NCI-H345 (cell line): ENCODE measurements around the gene ZFAND2A.
A peak's percentile ranks its signal among the peaks of the same experiment; 100 is the strongest.
"Not testable (repeated sequence)": the region's sequence is repeated elsewhere in the genome, so short reads cannot be mapped to it uniquely, and the experiment has no call there.

Source experiments
- DNase-seq: peaks from one replicate; lab custom pipeline; 2025; lab: John Stamatoyannopoulos, UW

Gene ZFAND2A

DNA sequence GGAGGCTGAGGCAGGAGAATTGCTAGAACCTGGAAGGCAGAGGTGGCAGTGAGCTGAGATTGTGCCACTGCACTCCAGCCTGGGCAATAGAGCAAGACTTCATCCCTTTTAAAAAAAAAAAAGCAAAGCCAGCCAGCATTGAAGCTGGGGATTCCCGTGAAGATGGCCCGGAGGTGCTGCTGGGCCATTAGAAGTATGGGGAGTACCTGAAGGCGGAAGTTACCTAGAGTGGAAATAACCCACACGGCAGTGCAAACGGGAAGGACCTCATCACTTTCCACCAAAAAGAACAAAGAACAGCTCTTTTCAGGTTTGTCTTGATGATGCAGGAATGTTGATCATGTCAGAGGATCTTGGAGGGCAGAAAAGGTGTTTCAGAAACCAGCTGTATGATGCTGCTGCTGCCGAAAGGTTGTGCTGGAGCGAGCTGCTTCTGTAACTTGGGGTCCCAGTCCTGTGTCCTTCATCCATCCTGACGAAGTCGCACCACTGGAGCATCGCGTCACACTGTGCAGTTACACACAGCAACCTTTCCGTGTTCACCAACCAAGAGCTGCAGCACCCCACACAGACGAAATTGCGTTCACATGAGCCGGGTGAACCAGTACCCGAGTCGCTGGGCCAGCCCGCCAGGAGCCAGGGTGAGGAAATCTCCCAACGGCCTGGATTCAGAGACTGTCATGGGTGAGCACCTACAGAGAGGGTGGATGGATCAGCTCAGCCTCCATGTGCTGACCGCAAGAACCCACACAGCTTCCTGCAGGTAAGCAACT lies 8.2 kb downstream of the ZFAND2A start:
- no peak for DNase-seq

GRCh38 chr7:1151156-1151555 lies 8.8 kb downstream of the ZFAND2A start:
- DNase-seq = no peak

DNA sequence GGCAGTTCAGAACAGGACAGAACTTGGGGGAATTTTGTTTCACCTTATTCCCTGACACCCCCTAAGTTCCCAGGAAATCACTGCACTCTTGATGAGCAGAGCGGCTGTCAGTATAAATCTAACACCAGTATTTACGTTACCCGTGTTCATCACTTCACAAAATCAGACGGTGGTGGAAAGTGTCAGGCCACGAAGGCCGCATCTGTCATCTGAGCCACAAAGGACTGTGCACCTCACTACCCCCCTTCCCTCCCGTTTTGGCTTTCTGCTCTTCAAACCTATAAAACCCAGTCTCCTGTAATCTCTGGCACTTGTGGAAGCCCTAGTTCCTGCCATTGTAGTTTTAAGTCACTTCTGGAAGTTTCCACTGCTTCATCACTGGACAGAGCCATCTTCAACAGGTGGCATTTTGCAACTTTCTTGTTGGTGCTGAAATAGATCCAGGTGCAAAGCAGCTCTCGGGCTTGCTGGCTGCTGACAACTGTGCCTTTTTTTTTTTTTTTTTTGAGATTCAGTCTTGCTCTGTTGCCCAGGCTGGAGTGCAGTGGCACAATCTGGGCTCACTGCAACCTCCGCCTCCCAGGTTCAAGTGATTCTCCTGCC lies 9.5 kb downstream of the ZFAND2A start:
- DNase-seq = no peak

DNA sequence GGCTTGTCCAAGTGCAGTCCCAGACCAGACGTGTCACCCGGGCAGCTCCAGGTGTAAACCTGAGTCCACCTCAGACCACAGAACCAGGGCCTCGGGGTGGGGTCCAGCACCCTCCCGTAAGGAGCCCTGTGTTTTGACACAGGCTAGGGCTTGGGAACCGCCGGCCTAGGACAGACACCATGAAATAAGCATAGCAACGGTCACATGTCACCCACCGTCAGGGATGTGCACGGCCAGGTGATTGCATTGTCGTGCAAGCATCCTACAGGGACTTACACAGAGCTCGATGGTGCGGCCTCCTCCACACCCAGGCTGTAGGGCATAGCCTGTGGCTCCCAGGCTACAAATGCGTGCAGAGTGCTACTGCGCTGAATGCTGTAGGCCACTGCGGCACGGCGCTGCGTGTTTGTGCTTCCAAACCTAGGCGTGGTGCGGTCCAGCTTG lies 10.6 kb downstream of the ZFAND2A start:
- DNase-seq = no peak

DNA sequence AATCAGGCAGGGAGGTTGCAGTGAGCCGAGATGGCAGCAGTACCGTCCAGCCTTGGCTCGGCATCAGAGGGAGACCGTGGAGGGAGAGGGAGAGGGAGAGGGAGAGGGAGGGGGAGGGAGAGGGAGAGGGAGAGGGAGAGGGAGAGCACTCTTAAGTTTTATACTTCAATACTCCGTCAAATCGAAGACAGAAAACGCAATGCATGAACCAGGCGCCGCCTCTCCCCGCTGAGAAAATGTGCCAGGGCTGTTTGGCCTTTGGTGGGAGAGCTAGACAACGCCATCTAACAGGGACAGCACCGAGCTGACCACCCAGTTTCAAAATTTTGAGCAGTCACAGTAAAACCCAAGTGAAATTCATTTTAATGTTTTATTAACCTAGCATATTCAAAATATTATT lies 12.1 kb downstream of the ZFAND2A start:
- DNase-seq = not testable (repeated sequence)

GRCh38 chr7:1144269-1144771 lies 15.7 kb downstream of the ZFAND2A start:
- no peak for DNase-seq

DNA sequence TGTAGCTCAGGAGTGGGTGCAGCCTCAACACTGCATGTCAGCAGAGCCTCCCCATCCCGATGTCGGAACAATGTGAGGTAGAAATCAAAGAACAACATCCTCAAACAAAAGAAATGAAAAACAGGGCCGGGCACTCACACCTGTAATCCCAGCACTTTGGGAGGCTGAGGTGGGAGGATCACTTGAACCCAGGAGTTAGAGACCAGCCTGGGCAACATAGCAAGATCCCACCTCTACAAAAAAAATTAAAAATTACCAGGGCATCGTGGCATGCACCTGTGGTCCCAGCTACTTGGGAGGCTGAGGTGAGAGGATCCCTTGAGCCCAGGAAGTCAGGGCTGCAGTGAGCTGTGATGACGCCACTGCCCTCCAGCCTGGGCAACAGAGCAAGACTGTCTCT lies 17.0 kb downstream of the ZFAND2A start:
- DNase-seq = not testable (repeated sequence)

GRCh38 chr7:1142051-1142635 lies 17.9 kb downstream of the ZFAND2A start:
- no peak for DNase-seq

- no peak for DNase-seq
Observed at GRCh38 chr7:1141651-1142050, 18.3 kb downstream of the ZFAND2A start.

GRCh38 chr7:1140476-1141104 lies 19.4 kb downstream of the ZFAND2A start:
- DNase-seq = no peak

GRCh38 chr7:1137517-1138167 lies 22.4 kb downstream of the ZFAND2A start:
- DNase-seq = no peak

DNA sequence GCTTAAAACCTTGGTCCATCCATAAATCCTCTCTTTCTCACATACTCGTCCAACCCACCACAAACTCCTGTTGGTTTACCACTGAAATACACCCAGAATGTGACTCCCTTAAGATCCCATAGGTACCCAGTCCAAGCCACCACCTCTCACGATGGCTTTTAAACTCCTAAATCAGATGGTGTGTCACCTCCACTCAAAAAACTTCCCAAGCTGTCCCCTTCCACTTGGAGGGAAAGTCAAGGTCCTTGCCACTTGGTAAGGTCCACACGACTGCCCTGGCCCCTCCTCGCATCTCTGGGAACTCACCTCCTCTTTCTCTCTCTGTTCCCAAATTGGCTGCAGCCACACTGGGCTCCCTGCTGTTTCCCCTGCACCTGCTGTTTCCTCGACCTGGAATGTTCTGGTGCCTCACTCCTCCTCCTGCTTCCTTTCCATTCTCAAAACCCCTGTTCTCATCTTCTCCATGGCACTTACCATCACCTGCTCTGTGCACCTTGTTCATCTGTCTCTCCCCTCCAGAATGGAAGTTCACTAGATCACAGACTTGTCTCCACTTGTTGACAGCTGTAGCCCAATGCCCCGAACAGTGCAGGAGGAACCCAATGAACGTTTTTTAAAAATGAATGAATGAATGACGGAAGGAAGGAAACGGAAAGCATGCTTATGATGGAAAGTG lies 23.0 kb downstream of the ZFAND2A start:
- DNase-seq = peak; percentile 49

DNA sequence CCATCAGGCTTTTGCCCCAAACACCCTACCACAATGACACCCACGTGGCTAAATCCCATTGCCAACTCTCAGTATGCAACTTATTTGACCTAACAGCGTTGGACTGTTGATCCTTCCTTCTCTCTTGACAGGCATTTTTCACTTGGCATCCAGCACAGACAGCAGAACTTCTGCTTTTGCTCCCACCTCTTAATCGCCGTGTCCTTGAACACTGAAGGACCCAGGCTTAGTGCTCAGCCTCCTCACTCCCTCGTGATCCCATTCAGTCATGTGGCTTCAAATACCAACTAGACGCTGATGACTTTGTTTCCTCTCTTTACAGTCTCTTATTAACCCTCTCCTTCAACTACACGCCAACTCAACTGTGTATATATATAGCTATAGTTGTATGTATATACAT lies 25.0 kb downstream of the ZFAND2A start:
- DNase-seq = no peak

DNA sequence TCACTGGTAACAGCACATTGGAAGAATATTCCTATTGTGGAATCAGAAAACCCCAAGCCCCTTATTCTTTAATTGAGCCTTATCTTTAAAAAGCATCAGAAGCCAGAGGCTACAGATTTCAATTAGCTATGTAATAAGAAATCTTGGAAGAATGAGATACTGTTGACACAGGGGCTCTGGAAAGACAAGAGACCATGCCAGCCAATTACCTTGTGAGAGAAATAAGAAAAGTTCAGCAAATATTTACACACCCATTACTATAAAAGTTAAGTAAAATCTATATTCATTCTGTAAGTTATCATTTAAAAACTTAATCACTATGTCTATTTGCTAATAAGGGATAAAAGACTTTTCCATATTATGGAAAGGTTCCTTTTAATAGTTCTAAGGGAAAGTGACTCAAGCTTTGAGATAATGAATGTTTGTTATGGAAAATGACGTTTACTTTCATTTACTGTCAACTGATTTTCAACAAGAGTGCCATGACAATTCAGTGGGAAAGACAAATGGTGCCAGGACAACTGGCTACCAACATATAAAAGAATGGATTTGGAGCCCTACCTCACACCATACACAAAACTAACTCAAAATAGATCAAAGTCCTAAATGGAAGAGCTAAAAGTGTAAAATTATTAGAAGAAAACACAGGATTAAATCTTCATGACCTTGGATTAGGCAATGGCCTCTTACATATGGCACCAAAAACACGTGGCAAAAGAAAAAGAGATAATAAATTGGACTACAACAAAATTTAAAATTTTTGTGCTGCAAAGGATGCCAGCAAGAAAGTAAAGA lies 28.3 kb downstream of the ZFAND2A start:
- no peak for DNase-seq

DNA sequence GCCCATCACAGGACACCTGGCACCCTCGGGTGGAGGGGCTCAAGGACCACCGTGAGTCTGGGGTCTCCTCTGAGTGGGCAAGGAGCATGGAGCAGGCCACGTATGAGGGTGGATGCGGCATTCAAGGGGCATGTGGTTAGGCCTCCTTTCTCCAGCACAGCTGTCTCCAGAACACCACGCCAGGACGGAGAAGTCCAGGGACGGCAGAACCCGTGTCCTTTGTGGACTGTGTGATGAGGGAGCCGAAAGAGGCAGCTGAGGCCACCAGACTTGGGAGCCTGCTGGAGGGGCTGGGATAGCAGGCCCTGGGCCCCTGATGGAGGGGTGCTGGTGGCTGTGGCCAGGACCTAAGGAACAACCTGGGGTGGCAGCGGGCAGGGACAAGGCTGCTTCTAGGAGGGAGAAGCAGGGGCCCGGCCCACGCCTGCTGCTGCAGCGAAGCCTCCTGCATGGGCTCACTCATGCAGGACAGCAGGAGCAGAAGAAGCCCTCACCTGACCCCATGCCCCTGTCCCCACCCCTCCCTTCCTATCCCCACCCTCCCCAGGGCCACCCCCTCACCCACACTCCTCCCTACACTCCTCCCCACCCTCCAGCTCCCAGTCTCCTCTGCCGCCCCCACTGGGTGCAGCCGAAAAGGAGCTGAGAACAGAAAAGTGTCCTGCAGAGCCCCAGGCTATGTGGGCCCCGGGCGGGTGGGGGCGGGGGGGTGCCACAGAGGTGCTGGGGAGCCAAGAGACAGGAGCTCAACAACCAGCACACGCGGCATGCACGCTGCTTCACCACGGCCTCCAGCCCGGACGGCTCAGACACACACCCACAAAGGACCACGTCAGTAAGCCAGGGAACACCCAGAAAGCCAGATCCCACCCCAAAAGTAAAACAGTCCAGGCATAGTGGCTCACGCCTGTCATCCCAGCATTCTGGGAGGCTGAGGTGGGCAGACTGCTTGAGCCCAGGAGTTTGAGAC lies 29.7 kb downstream of the ZFAND2A start:
- no peak for DNase-seq

GRCh38 chr7:1129431-1129830 lies 30.6 kb downstream of the ZFAND2A start:
- no peak for DNase-seq

DNA sequence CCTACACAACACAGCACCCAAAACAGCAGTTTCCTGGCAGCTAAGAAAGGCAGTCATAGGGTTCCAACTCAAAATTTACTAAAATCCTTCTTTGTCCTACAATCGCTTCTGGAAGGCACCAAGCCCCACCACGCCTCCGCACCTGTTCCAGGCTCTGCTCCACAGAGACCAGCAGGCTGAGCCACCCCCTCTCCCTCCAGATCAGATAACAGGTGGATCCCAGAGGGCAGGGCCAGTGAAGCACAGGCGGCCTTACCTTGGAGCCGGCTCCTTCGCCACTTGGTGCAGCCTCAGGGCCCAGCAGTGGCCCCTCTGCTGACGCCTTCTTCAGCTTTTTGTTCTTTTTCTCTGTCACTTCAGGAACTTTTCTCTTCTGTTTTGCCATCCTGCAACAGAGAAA lies 33.0 kb downstream of the ZFAND2A start:
- DNase-seq = no peak

DNA sequence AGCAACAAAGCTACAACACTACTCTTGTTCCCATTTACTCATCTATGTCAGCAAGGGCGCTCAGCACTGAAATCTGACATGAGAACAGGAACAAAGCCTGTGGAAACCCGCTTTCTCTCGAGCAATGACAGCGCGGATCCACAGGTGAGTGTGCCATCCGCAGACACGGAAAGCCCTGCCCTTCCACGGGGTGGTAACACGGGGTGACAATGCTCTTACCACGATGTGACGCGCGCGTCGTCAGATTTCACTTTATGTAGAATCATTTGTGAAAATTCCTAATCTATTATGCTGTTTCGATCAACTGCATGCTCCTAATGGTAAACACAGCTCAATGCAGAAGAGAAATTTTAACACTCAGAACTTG lies 34.4 kb downstream of the ZFAND2A start:
- DNase-seq = no peak

- DNase-seq = no peak
Observed at GRCh38 chr7:1124816-1125602, 35.0 kb downstream of the ZFAND2A start.
